ENCODE results near the gene RIPK4. TPM values are rescaled to one million over a fixed set of nuclear protein-coding genes. Genes with fewer than 3 reads are reported as not detected.

RIPK4 gene
- total RNA-seq (ENCODE audit: unreplicated experiment), result 2.9 TPM
- long read RNA-seq, partial matches to known transcripts, result 0 of 1 reads
- long read RNA-seq, other reads (novel, unspliced or antisense), result 0 of 1 reads

DNA sequence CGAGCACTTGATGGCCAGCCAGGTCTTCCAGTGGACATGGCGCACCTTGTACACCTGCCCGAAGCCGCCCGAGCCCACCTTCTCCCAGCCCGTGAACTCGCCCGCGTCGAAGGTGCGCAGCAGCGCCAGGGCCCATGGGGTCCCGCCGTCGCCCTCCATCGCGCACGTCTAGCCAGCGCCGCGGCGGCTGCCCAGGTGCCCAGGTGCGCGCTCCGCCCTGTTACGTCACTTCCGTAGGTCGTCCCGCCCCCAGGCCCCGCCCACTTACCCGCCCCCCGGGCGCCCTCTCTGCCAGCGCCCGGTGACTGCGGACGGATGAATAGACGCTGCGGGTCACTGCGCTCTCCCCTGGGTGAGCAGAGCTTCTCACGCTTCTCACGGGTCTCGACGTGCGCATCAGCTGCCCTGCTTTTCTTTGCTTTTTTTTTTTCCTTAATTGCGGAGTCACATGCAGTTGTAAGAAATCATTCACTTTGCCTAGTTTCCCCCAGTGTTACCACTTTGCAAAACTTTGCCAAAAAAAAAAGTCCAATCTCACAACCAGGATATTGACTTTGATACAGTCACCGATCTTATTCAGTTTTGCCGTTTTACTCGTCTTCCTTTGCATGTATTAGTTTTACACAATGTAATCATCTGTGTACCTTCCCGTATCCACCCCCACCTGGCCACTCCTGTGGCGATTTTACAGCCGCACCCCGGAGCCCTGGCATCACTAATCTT, at the start of gene RIPK4:
Gene RIPK4 (minus strand): TSS at position 170 of the 723 bp plus-strand sequence. CDS start 11 bp downstream, at position 159.
- Mint-ChIP-seq H3K4me3 (ENCODE audit: unreplicated experiment) (peak within 1 kb of the TSS; percentile 89), H3K36me3 (ENCODE audit: unreplicated experiment) (peaks cover 4% of the 10 kb centered on the region), H3K4me1 (ENCODE audit: low read depth, unreplicated experiment) (peaks cover 31% of the 10 kb centered on the region), H3K9me3 (ENCODE audit: unreplicated experiment) (peaks cover 2% of the 10 kb centered on the region), H3K27me3 (ENCODE audit: unreplicated experiment) (peaks cover 15% of the 10 kb centered on the region), H3K27ac (ENCODE audit: unreplicated experiment) (peak within 1 kb of the TSS; percentile 31)
- TF ChIP-seq, protein P1, sequence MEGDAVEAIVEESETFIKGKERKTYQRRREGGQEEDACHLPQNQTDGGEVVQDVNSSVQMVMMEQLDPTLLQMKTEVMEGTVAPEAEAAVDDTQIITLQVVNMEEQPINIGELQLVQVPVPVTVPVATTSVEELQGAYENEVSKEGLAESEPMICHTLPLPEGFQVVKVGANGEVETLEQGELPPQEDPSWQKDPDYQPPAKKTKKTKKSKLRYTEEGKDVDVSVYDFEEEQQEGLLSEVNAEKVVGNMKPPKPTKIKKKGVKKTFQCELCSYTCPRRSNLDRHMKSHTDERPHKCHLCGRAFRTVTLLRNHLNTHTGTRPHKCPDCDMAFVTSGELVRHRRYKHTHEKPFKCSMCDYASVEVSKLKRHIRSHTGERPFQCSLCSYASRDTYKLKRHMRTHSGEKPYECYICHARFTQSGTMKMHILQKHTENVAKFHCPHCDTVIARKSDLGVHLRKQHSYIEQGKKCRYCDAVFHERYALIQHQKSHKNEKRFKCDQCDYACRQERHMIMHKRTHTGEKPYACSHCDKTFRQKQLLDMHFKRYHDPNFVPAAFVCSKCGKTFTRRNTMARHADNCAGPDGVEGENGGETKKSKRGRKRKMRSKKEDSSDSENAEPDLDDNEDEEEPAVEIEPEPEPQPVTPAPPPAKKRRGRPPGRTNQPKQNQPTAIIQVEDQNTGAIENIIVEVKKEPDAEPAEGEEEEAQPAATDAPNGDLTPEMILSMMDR (IDR thresholded peaks at IDR 0.05; ENCODE audit: partially characterized antibody, unreplicated experiment), result no peak
- DNase-seq, result peak; percentile 78

DNA sequence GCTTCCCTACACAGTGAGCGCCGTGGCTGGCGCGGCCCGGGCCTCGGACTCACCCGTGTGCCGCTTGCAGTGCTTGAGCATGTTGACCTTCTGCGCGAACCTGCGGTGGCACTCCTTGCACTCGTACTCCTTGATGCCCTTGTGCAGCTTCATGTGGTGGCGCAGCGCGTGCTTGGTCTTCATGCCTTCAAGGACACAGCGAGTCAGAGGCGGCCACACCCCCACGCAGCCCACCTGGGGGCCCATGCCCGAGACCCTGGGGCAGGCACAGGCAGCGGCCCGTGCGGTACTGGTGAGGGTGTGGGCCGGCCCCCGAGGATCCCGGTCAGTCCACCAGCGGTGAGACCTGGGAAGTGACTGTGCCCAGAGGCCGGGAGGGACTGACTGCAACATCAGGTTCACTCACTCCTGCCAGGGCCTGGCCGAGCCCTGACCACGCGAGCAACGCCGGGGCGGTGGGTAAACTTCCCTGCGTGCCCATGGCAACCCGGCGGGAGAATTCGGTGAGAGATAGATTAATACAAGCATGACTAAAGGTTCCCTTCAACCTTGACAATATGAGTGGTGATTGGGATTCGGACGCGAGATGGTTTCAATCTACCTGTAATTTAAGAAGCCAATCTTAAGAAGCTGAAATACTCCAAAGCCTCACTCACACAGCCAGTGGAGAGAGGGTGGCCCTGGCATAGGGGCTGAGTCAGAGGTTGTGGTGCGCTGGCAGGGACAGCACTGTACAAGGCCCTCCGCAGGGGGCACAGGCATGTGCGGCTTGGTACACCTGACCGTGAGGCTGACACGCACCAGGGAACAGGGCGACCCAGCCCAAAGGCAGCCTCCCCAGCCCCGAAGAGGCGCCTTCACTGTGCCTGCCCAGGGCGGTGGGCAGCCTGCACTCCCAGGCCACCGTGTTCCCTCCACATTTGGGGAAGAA, 49.1 kb upstream of the RIPK4 start:
- TF ChIP-seq, protein P1 (IDR thresholded peaks at IDR 0.05; ENCODE audit: partially characterized antibody, unreplicated experiment), result no peak
- no peak for DNase-seq
- H3K4me1 Mint-ChIP-seq (ENCODE audit: low read depth, unreplicated experiment), result no peaks in the 10 kb centered on the region

DNA sequence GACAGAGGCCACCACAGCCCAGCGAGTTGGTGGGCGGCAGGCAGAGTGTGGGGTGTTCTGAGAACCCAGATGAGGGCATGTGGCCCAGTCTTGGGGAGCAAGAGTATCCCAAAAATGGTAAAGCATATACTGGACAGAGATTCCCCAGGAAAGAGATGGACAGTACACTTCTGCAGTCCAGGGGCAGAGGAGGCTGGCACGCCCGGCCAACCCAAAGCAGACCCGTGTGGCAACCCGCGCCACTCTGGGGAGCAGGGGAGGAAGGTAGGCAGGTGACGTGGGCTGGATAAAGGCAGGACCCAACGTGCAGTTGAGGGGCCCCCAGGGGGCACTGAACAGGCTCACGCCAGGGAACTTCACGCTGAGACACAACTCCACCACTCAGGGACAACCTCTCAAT, 46.4 kb upstream of the RIPK4 start:
- TF ChIP-seq, protein P1 (IDR thresholded peaks at IDR 0.05; ENCODE audit: partially characterized antibody, unreplicated experiment), result no peak
- Mint-ChIP-seq H3K4me1 (ENCODE audit: low read depth, unreplicated experiment) (no peaks in the 10 kb centered on the region), H3K27ac (ENCODE audit: unreplicated experiment) (no peak overlapping the region), H3K36me3 (ENCODE audit: unreplicated experiment) (peaks cover 5% of the 10 kb centered on the region), H3K4me3 (ENCODE audit: unreplicated experiment) (no peak overlapping the region), H3K27me3 (ENCODE audit: unreplicated experiment) (no peaks in the 10 kb centered on the region), H3K9me3 (ENCODE audit: unreplicated experiment) (peaks cover 5% of the 10 kb centered on the region)
- DNase-seq, result no peak

More for the DNA sequence above, 49.1 kb upstream of the RIPK4 start:
- Mint-ChIP-seq H3K36me3 (ENCODE audit: unreplicated experiment) (peaks cover 2% of the 10 kb centered on the region), H3K27ac (ENCODE audit: unreplicated experiment) (no peak overlapping the region), H3K27me3 (ENCODE audit: unreplicated experiment) (no peaks in the 10 kb centered on the region), H3K4me3 (ENCODE audit: unreplicated experiment) (no peak overlapping the region), H3K9me3 (ENCODE audit: unreplicated experiment) (peaks cover 5% of the 10 kb centered on the region)

DNA sequence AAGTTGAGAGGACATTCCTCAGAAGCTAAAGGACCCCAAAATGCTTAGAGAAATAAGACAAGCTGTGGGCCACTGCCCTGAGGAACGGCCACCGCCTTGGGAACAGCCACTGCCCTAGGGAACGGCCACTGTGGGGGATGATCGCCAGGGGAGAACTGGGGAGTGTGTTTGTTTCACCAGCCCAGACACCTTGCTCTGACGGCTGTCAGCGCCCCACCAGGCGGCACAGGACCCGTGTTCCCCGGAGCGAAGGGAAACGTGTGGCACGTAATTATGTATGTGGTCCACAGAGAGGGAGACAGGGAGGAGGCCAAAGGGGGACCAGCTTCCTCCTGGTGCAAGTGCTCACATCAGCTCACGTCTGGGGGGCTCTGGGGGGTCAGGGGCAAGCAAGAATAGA, 45.8 kb upstream of the RIPK4 start:
- H3K27ac Mint-ChIP-seq (ENCODE audit: unreplicated experiment), result no peak overlapping the region
- no peaks in the 10 kb centered on the region for H3K4me1 Mint-ChIP-seq (ENCODE audit: low read depth, unreplicated experiment)
- peaks cover 5% of the 10 kb centered on the region for H3K9me3 Mint-ChIP-seq (ENCODE audit: unreplicated experiment)
- no peak for DNase-seq
- no peak overlapping the region for H3K4me3 Mint-ChIP-seq (ENCODE audit: unreplicated experiment)
- H3K27me3 Mint-ChIP-seq (ENCODE audit: unreplicated experiment), result no peaks in the 10 kb centered on the region
- TF ChIP-seq, protein P1 (IDR thresholded peaks at IDR 0.05; ENCODE audit: partially characterized antibody, unreplicated experiment), result no peak
- peaks cover 5% of the 10 kb centered on the region for H3K36me3 Mint-ChIP-seq (ENCODE audit: unreplicated experiment)

Data from glutamatergic neuron (in vitro differentiated cells).